ENCODE data around the gene CADPS2. TPM values are rescaled to one million over a fixed set of nuclear protein-coding genes. Genes with fewer than 3 reads are reported as not detected.

Gene CADPS2
- total and polyA plus RNA-seq, 8 donors, result 34.2 to 83.4 (median 64.6) TPM

- no peak for ATAC-seq
- H3K4me1 ChIP-seq, result no peaks in the 10 kb centered on the region
- intact Hi-C loops (cut with DNase I), result no loop called here
- no peak for DNase-seq
- no peaks in the 10 kb centered on the region for H3K9me3 ChIP-seq
- no peaks in the 10 kb centered on the region for H3K27me3 ChIP-seq
- TF ChIP-seq, protein P1, sequence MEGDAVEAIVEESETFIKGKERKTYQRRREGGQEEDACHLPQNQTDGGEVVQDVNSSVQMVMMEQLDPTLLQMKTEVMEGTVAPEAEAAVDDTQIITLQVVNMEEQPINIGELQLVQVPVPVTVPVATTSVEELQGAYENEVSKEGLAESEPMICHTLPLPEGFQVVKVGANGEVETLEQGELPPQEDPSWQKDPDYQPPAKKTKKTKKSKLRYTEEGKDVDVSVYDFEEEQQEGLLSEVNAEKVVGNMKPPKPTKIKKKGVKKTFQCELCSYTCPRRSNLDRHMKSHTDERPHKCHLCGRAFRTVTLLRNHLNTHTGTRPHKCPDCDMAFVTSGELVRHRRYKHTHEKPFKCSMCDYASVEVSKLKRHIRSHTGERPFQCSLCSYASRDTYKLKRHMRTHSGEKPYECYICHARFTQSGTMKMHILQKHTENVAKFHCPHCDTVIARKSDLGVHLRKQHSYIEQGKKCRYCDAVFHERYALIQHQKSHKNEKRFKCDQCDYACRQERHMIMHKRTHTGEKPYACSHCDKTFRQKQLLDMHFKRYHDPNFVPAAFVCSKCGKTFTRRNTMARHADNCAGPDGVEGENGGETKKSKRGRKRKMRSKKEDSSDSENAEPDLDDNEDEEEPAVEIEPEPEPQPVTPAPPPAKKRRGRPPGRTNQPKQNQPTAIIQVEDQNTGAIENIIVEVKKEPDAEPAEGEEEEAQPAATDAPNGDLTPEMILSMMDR (IDR thresholded peaks at IDR 0.05), result no peak
- H3K4me3 ChIP-seq, result no peak overlapping the region
- H3K27ac ChIP-seq, result no peak overlapping the region
- H3K36me3 ChIP-seq, result no peaks in the 10 kb centered on the region
Measured at GRCh38 chr7:122518488-122518887, 367.8 kb downstream of the CADPS2 start.

- TF ChIP-seq, protein P1 (IDR thresholded peaks at IDR 0.05), result no peak
Measured at GRCh38 chr7:122517576-122517975, 368.7 kb downstream of the CADPS2 start.

DNA sequence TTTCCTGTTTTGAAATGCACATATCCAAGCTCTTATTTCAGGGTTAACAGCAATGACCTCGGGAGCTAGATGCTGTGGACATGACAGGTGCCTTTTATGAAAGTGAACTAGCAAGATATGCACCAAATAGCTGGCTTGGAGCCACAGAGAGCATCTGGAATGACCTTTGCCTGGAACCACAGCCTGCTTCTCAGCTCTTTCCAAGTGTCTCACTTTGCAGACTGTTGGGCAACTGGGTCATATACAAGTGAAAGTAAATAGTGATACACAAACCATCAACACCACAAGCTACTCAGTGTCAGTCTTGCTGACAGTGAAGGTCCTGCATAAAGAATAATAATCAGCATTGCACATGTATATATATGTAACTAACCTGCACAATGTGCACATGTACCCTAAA, 370.9 kb downstream of the CADPS2 start:
- no peak for ATAC-seq
- TF ChIP-seq, protein P1 (IDR thresholded peaks at IDR 0.05), result no peak
- H3K36me3 ChIP-seq, result no peaks in the 10 kb centered on the region

More at GRCh38 chr7:122517576-122517975, 368.7 kb downstream of the CADPS2 start:
- Histone ChIP-seq H3K4me1 (no peaks in the 10 kb centered on the region), H3K4me3 (no peak overlapping the region), H3K27me3 (no peaks in the 10 kb centered on the region), H3K36me3 (no peaks in the 10 kb centered on the region), H3K27ac (no peak overlapping the region), H3K9me3 (no peaks in the 10 kb centered on the region)
- no peak for DNase-seq
- ATAC-seq, result no peak
- intact Hi-C loops (cut with DNase I), result no loop called here

DNA sequence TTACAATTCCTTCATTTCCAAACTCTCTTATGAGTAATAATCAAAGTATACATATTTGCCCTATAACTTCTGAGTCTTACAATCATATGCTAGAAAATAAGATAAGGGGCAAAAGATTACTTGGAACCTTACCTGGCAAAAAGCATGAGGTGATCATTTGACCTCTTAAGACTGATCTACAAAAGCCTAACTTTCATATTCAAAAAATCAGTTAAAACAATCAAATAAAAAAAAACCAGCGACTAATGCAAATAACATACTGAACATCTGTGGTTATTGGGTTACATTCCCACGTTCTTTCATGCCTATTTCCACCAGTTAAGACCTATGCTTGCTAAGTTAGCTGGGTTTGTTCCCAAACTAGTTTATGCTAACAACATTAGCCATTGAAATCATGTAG, 375.0 kb downstream of the CADPS2 start:
- Histone ChIP-seq H3K27ac (no peak overlapping the region), H3K4me3 (no peak overlapping the region), H3K4me1 (no peaks in the 10 kb centered on the region), H3K27me3 (no peaks in the 10 kb centered on the region), H3K9me3 (no peaks in the 10 kb centered on the region), H3K36me3 (no peaks in the 10 kb centered on the region)
- intact Hi-C loops (cut with DNase I), result no loop called here
- ATAC-seq (no peak), DNase-seq (no peak)
- TF ChIP-seq, protein P1 (IDR thresholded peaks at IDR 0.05), result no peak

More for the DNA sequence above, 370.9 kb downstream of the CADPS2 start:
- intact Hi-C loops (cut with DNase I), result no loop called here
- no peaks in the 10 kb centered on the region for H3K4me1 ChIP-seq
- H3K27me3 ChIP-seq, result no peaks in the 10 kb centered on the region
- no peak overlapping the region for H3K27ac ChIP-seq
- H3K4me3 ChIP-seq, result no peak overlapping the region
- no peaks in the 10 kb centered on the region for H3K9me3 ChIP-seq
- DNase-seq, result no peak

GRCh38 chr7:122507591-122507990, 378.7 kb downstream of the CADPS2 start:
- H3K27me3 ChIP-seq, result no peaks in the 10 kb centered on the region
- no peak overlapping the region for H3K4me3 ChIP-seq
- H3K4me1 ChIP-seq, result no peaks in the 10 kb centered on the region
- no peaks in the 10 kb centered on the region for H3K36me3 ChIP-seq
- TF ChIP-seq, protein P1 (IDR thresholded peaks at IDR 0.05), result no peak
- intact Hi-C loops (cut with DNase I), result no loop called here
- H3K27ac ChIP-seq, result no peak overlapping the region
- ATAC-seq (no peak), DNase-seq (no peak)
- no peaks in the 10 kb centered on the region for H3K9me3 ChIP-seq
